Measurements from ENCODE around the gene BRD3.

Gene BRD3

DNA sequence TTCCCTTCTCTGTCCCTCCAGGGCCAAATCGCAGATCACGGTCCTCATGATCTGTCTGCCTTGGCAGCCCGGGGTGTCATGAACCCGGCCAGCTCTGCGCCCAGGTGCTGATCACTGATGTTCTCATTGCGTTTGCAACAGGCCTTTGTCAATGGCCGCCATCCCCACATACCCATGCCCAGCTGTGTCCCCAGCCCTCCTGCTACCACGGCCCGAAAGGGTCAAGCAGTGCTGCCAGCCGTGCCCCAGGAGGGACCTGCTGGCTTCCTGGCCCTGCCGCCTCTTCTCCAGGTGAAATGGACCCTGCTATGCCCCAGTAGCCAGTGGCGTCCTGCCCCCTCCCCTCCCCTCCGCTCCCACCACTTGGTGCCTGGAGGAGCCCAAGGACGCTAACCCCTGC is 62.9 kb downstream of the BRD3 start:
- Histone ChIP-seq H3K27ac (no peak overlapping the region), H3K9me3 (ENCODE audit: severe bottlenecking) (no peaks in the 10 kb centered on the region), H3K27me3 (ENCODE audit: insufficient read depth, low read depth, severe bottlenecking) (no peaks in the 10 kb centered on the region), H3K4me3 (ENCODE audit: low read depth, low read length) (no peak overlapping the region), H3K36me3 (no peaks in the 10 kb centered on the region)
- TF ChIP-seq, protein P1, sequence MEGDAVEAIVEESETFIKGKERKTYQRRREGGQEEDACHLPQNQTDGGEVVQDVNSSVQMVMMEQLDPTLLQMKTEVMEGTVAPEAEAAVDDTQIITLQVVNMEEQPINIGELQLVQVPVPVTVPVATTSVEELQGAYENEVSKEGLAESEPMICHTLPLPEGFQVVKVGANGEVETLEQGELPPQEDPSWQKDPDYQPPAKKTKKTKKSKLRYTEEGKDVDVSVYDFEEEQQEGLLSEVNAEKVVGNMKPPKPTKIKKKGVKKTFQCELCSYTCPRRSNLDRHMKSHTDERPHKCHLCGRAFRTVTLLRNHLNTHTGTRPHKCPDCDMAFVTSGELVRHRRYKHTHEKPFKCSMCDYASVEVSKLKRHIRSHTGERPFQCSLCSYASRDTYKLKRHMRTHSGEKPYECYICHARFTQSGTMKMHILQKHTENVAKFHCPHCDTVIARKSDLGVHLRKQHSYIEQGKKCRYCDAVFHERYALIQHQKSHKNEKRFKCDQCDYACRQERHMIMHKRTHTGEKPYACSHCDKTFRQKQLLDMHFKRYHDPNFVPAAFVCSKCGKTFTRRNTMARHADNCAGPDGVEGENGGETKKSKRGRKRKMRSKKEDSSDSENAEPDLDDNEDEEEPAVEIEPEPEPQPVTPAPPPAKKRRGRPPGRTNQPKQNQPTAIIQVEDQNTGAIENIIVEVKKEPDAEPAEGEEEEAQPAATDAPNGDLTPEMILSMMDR (IDR thresholded peaks at IDR 0.05; ENCODE audit: low read depth, low read length): no peak
- no peak for DNase-seq

DNA sequence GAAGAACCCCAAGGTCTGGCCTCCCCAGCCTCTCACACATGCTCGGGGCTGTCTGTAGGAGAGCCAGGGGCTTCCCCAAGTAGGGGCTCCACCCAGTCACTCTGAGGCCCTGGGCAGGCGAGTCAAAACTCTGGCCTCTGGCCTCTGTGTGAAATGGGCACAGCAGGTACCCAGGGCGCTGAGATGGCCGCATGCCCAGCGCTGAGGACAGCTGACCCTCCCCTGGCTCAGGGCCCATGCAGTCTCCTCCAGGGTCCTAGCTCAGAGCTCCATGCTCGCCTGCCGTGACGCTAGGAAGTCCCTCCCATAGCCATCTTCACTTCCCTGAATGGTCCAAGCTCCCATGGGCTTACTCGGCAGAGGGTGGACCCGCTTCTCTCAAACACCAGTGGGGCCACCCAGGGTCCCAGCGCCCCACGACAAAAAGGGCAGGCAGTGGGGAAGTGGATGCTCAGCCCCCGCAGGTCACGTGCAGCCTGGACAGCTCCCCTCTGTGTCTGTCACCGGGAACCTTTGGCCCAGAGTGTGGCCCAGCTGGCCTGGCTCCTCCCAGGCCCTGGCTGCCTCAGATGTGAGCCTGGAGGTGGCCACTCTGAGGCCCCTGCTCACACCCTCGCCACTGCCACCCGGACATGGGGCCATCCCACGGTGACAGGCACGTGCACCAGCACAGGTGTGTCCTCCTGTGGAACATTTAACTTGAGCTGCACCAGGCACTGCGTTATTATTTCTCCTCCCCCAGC is 63.5 kb downstream of the BRD3 start:
- DNase-seq: no peak
- no peak overlapping the region for H3K4me3 ChIP-seq (ENCODE audit: low read depth, low read length)
- TF ChIP-seq, protein P1 (IDR thresholded peaks at IDR 0.05; ENCODE audit: low read depth, low read length): no peak

DNA sequence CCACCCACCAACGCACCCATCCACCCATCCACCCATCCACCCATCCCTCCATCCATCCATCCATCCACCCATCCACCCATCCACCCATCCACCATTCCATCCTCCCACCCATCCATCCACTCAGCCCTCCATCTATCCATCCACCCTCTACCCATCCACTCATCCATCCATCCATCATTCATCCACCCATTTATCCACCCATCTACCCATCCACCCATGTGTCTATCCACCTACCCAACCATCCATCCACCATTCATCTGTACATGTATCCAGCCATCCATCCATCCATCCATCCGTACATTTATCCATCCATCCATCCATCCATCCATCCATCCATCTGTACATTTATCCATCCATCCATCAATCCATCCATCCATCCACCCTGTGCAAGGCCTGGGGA is 64.6 kb downstream of the BRD3 start:
- TF ChIP-seq, protein P1 (IDR thresholded peaks at IDR 0.05; ENCODE audit: low read depth, low read length): no peak
- no peak for DNase-seq
- no peaks in the 10 kb centered on the region for H3K9me3 ChIP-seq (ENCODE audit: severe bottlenecking)
- H3K4me3 ChIP-seq (ENCODE audit: low read depth, low read length): no peak overlapping the region
- no peaks in the 10 kb centered on the region for H3K27me3 ChIP-seq (ENCODE audit: insufficient read depth, low read depth, severe bottlenecking)
- no peaks in the 10 kb centered on the region for H3K36me3 ChIP-seq
- H3K27ac ChIP-seq: no peak overlapping the region

More for the DNA sequence above, 63.5 kb downstream of the BRD3 start:
- Histone ChIP-seq H3K27ac (no peak overlapping the region), H3K36me3 (no peaks in the 10 kb centered on the region), H3K27me3 (ENCODE audit: insufficient read depth, low read depth, severe bottlenecking) (no peaks in the 10 kb centered on the region), H3K9me3 (ENCODE audit: severe bottlenecking) (no peaks in the 10 kb centered on the region)

DNA sequence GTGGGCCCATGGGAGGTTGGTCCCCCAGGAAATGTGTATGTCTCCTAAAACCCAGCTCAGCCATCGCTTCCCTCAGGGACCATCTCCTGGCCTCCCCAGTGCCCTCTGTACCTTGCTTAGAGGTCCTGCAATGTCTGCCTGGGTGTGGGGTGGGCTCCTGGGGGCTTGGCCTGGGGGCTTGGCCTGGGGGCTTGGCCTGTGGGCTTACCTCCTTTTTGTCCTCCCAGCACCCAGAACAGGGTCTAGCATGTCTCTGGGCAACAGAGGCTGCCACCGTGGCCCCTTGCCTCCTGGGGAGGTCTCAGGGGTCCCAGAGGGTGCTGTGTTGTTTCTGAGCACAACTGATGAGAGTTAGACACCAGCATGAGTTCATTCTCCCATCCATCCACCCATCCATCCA is 65.0 kb downstream of the BRD3 start:
- no peaks in the 10 kb centered on the region for H3K36me3 ChIP-seq
- H3K4me3 ChIP-seq (ENCODE audit: low read depth, low read length): no peak overlapping the region
- TF ChIP-seq, protein P1 (IDR thresholded peaks at IDR 0.05; ENCODE audit: low read depth, low read length): no peak
- DNase-seq: no peak
- no peaks in the 10 kb centered on the region for H3K27me3 ChIP-seq (ENCODE audit: insufficient read depth, low read depth, severe bottlenecking)
- H3K27ac ChIP-seq: no peak overlapping the region
- H3K9me3 ChIP-seq (ENCODE audit: severe bottlenecking): no peaks in the 10 kb centered on the region

DNA sequence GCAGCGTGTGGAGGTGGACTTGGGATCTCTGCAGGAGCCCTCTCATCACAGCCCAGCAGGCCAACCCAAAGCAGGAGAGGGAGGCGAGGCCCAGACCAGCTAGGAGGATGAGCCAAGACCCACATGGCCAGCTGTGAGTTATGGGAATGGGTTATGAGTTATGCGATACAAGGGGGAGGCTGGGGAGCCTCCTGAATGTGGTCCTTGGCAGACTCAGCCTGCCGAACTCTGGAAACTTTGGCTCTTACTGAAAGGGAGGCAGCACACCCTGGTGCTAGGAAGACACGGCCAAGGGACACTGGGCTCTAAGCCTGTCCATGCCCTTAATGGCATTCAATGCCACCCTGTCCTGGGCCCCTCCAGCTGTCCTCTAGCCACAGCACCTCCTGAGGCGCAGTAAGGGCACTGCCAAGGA is 68.0 kb downstream of the BRD3 start:
- H3K36me3 ChIP-seq: no peaks in the 10 kb centered on the region
- no peaks in the 10 kb centered on the region for H3K27me3 ChIP-seq (ENCODE audit: insufficient read depth, low read depth, severe bottlenecking)
- TF ChIP-seq, protein P1 (IDR thresholded peaks at IDR 0.05; ENCODE audit: low read depth, low read length): no peak
- H3K4me3 ChIP-seq (ENCODE audit: low read depth, low read length): no peak overlapping the region
- no peak overlapping the region for H3K27ac ChIP-seq
- DNase-seq: no peak
- H3K9me3 ChIP-seq (ENCODE audit: severe bottlenecking): no peaks in the 10 kb centered on the region

Data from WERI-Rb-1 (cell line).